HG03442 (cell line): ENCODE measurements around the gene SMIM7.
"Not testable (repeated sequence)": the region's sequence is repeated elsewhere in the genome, so short reads cannot be mapped to it uniquely, and the experiment has no call there.

Experiments
- ATAC-seq: cut with Tn5 transposase; IDR thresholded peaks from one replicate; pipeline ENCODE4 v1.9.1; 2021; ENCODE audit warnings: mild to moderate bottlenecking, moderate library complexity; ENCODE audit not compliant: unreplicated experiment

Gene SMIM7

DNA sequence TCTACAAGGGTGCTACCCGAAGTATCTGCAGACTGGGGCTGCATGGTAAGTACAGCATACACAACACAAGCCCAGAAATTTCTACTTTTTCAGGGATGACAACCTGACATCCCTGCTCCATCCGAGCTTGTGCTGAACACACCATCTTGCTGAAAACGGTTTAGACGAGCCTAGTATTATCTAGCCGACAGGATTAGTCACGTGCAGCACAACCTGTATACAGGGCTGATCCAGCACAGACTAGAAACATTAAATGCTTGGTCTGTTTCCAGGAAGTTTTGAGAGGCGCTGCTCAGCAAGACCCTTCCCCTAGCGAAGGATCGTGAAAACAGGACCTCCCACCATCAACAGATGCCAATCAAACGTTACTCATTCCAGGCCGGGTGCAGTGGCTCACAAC is 4.2 kb downstream of the SMIM7 start:
- no peak for ATAC-seq

DNA sequence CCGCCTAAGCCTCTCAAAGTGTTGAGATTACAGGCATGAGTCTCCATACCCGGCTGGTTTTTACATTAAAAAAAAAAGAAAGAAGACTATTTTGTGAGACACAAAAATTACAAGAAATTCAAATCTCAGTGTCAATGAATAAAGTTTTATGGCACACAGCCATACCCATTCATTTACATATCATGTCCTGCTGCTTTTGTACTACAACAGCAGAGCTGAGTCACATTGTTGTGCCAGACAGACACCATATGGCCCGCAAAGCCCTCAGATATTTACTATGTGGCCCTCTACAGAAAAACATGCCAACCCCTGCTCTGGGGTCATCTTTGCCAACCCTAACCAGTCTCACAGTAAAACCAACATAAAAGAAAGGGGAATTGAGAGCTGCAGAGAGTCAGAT is 5.3 kb downstream of the SMIM7 start:
- no peak for ATAC-seq

DNA sequence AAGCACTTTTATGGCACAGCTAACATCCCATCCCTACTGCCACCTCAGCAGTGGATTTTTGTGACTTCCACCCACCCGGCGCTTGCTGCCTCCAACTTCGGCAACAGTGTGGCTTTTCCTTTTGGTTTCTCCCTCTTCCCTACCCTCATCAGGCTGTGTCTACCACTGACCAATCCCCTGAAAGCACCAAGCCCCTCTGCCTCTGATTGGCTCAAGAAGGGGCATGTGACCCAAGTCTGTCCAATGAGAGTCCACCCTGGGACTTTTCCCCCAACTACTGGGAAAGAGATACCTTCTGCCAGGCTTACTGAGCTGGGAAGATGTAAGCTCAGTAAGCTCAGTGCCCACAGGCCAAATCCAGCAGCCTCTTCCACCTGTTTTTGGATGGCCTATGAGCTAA is 5.8 kb downstream of the SMIM7 start:
- no peak for ATAC-seq

DNA sequence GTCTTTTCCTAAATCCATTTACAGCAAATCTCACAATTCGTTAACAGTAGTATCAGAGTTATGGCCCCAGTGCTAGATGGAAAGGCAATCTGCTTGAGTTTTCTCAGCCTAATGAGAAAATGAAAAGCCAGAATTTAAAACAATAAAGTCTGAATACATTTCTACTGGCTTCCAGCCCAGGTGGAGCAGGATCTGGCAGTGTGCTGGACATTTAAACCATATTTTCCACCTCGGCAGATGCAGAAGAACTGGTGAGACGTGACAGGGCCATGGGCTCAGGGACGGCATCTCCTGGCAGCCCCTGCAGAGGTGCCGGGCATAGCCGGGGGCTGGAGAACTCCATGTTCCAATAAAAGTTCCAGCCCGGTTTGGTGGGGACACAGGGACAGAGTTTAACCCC is 7.1 kb downstream of the SMIM7 start:
- no peak for ATAC-seq

DNA sequence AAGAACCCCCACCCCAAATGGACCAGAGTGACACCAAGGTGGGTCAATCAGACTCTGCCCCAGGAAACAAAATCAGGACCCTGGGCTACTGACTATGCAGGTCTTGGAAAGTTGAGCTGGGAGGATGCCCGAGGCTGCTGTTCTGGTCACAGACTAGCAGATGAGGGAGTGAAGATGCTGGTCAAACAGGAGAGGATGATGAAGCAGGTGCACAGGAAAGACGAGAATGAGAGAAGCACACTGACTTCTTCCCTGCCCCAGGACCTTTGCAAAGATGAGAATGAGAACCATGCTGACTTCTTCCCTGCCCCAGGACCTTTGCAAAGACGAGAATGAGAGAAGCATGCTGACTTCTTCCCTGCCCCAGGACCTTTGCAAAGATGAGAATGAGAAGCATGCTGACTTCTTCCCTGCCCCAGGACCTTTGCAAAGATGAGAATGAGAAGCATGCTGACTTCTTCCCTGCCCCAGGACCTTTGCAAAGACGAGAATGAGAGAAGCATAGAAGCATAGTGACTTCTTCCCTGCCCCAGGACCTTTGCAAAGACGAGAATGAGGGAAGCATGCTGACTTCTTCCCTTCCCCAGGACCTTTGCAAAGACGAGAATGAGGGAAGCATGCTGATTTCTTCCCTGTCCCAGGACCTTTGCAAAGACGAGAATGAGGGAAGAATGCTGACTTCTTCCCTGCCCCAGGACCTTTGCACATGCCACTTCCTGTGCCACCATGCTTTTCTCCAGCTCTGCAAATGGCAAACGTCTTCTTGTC is 8.3 kb downstream of the SMIM7 start:
- not testable (repeated sequence) for ATAC-seq

DNA sequence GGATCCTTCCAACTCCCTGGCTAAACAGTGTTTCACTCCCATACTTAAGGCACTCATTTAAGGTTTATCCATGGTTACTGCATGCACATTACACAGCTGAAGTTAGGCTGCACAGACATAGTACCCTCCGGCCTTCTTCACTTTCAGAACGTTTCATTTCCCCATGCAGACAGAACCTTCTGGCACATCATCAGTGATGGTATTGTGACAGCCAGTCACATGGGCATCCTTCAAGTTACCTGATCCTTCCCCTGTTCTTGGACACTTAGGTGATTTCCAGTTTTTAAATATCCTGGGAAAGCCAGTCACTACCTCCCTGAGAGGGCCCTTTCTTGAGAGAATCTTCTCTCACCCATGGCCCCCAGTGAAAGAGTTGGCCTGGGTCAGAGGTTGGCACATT is 9.1 kb downstream of the SMIM7 start:
- no peak for ATAC-seq

DNA sequence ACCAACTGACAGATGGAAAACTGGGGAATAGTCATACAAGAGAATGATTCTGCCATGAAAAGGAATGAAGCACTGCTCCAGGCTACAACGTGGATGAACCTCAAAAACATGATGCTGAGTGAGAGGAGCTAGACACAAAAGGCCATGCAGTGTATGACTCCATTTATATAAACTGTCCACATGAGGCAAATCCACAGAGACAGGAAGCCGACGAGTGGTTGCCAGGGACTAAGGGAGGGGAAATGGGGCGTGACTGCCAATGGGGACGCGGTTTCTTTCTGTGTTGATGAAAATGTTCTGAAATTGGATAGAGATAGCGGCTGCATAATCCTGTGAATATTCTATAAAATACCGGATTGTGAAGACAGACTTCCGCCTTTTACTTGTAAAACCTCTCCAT is 10.2 kb downstream of the SMIM7 start:
- ATAC-seq, result no peak

DNA sequence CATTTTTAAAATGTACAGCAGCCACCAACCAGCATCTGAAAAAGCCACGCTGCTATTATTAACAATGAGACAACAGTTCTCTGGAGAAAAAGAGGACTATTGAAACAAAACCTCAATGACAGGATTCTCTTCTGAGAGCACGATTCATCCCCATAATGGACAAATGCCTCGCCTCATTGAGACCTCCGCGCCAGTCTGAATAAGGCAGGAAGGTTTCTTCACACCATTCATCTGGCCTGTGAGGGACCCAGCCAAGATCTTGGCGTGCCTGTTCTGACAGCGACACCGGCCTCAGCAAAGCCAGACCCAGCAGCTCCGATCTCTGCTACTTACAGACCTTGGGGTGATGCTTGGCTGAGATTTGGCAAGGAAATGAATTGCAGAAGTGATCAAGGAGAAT is 14.8 kb downstream of the SMIM7 start:
- ATAC-seq, result no peak

DNA sequence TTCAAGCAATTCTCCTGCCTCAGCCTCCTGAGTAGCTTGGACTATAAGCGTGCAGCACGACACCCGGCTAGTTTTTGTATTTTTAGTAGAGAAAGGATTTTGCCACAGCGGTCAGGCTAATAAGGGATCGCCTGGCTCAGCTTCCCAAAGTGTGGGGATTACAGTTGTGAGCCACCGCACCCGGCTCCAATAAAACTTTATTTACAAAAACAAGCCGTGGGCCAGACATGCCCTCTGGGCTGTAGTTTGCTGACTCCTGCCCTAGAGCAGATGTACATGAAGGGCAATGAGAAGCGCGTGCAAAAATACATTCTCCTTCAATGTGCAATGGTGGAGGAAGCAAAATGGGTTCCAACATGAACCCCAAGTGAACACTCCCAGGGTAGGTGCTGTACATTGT is 18.2 kb downstream of the SMIM7 start:
- ATAC-seq, result no peak

DNA sequence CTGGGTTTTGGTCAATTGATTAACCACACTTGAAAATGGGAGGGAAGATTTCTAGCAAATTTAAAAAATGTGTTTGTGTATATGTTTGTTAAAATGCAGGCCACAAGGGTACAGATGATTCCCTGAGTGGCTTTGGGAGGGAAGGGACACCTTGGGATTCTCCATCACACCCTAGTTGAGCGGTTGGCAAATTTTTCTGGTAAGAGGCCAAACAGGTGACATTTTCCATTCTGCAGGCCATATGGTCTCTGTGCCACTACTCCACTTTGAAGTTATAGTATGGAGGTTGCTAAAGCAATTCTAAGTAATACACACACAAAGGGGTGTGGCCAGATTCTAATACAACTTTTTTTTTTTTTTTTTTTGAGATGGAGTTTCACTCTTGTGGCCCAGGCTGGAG is 19.0 kb downstream of the SMIM7 start:
- ATAC-seq, result no peak

DNA sequence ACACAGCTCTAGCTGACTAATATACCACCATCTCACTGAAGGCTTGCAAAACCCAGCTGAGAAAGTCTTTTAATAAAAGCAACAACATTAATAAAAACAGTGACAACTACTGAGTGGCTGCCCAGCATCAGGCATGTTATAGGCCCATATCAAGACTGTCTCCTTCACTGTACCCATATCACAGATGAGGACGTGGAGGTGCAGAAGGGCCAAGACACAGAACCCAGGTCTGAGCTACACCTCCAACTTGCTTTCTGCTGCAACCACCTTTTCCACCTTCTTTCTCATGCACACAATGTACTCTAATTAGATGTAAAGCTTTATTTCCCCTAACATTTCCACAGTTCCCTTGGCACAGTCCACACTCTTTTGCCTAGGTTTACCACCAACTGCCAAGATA is 21.3 kb downstream of the SMIM7 start:
- ATAC-seq, result no peak

DNA sequence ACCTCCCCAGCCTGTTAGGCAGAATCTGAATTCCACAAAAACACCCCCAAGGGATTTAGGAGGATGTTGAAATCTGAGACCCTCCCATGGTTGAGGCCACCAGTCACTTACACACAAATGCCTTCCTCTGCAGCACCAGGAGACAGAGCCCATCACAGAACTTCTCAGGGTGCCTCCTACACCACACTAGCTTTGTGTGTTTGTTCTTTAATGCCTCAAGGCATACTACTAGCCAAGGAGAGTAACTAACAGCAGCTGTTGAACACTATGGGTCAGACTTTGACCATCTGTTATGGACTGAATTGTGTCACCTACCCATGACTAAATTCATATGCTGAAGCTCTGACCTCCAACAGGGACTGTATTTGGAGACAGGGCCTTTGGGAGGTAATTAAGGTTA is 22.4 kb downstream of the SMIM7 start:
- no peak for ATAC-seq

DNA sequence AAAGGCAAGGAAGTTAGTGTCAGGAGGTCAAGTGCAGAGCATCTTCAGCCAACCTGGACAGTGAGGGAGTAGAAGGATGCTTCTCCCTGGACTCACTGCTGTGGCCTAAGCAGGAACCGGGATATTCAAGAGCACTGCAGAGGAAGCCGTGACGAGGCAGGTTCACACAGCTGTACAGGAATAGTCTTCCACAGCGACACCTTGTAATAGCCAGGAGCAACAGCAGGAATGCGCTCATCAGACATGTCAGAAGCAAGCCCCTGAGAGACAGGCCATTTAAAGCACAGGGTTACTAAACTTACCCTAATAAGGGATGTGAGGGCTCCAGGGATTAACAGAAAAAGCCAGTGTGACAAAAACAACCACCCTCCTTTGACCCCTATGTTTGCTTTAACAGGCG is 28.5 kb downstream of the SMIM7 start:
- no peak for ATAC-seq

DNA sequence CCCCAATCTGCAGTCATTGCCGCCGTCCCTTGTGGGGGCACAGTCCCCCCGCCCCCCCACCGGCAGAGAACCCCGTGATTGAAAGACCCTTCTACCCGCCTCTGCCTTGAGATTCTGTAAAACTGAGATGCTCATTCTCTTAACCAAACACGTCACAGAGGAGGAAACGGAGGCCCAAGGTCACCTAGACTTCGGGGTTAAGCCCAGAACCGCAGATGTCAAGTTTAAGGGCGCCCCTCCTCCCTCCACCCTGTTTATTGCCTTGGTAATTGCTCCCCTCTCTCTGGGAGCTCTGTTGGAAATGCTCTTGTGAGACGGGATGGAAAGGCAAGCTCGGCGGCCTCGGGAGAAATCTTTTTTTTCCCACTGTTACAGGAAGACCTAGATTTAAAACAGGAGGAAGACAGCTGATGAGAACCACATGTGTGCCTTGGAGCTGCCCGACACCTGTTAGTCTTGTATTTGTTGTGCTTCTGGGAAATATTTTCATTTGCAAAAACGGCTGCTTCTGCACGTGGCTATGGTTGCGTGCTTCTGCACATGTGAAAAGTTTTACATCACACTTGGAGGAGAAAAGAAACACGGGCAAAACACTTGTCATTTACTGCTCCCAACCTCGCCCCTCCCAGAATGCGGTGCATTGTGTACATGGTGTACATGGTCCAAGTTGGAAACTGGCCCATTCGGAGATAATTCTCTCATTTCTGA is 30.8 kb downstream of the SMIM7 start:
- ATAC-seq, result no peak

DNA sequence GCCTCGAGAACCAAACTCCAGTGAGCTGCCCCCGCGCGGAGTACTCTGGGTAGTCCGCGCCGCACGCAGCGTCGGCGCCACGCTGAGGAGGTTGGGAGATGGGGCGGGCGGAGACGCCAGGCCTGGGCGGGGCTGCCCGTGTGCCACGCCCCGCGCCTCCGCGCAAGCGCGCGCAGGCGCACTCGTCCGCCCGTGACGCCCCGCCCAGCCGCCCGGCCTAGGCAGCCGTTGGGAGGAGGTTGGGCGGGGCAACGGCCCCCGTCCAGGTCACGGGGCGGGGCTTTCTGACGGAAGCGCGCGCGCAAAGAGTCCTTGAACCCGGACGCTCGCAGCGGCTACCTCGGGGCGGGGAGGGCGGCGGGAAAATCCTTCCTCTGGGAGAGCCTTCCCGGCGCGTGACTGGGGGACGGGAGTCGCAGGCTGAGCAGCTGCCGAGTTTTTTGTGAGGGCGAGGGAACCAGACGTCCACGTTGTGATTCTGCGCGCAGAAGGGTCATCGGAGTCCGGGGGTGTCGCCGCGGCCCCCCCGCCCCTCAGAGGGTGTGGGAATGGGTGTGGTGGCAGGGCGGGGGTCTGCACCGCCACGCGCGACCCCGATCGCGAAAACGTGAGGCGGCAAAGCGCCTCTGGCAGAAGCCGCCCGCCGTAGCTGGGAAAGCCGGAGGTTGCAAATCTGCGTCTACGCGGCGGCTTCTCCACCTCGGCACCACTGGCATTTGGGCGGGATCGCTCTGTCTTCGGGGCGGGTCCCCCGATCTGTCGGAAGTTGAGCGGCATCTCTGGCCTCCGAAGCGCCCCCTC is 31.6 kb downstream of the SMIM7 start, which contains the start of gene MED26:
TSS of gene MED26 (minus strand) at position 22 of the 801 bp plus-strand sequence. CDS start 261 bp downstream, outside the sequence.
- ATAC-seq, result peak; percentile 86

DNA sequence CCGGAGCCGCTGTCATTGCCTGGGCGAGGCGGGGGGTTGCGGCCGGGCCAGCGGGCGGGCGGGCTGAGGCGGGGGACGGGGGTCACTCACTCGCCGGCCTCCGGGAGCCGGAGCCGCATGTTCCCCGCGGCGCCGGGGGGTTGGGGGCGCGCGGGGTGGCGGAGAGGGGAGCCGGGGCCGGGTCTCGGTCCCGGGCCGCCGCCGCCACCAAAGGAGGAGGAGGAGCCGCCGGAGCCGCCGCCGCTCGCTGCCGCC is 32.1 kb downstream of the SMIM7 start:
- ATAC-seq, result peak; percentile 6

DNA sequence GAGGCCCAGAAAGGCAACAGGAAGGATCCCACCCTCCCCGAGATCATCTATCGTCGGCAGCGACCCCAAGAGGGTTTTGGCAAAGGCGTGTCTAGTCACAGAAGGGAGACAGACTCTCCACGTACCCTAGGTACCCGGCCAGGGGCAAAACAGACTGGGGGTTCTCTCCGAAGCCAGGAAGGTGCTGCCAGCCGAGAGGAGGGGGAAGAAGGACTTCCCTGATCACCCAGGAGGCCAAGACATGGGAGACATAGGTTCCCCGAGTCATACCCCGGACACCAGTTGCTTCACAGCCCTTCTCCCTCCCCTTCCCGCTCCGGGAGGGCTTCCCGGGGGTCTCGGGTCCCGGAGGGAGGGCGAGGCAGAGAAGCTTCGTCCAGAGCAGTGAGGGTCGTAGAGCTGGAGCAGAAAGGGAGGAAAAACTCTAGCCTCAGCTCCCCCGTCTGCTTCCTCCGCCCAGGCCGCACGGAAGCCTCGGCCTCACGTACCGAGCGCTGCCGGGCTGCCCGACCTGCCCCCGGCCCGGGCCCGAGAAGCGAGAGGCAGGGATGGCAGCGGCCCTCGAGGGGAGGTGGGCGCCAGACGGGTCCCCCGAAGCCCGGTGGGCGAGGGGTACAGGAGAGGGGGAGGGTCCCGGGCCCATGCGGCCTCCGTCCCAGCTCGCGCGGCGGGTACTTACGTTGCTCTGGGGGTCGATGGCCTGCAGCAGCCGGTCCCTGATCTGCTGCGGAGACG is 32.6 kb downstream of the SMIM7 start:
- ATAC-seq, result peak; percentile 3

DNA sequence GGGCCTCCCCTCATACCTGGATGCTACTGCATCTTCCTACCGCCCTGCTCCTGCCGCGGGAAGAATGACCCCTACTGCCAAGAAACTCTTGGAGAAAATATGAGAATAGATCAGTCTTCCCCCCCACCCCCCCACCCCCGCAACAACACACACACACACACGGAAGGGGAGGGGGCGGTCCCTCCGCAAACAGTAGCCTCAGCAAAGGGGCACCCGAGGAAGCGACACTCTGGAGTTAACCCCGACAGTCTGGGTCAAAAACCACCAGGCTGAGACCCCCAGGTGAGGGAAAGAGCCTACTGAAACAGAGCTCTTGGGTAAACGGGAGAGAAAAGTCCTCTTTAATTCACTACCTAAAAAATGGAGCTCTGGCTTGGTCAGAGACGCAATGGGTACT is 33.1 kb downstream of the SMIM7 start:
- ATAC-seq, result no peak

DNA sequence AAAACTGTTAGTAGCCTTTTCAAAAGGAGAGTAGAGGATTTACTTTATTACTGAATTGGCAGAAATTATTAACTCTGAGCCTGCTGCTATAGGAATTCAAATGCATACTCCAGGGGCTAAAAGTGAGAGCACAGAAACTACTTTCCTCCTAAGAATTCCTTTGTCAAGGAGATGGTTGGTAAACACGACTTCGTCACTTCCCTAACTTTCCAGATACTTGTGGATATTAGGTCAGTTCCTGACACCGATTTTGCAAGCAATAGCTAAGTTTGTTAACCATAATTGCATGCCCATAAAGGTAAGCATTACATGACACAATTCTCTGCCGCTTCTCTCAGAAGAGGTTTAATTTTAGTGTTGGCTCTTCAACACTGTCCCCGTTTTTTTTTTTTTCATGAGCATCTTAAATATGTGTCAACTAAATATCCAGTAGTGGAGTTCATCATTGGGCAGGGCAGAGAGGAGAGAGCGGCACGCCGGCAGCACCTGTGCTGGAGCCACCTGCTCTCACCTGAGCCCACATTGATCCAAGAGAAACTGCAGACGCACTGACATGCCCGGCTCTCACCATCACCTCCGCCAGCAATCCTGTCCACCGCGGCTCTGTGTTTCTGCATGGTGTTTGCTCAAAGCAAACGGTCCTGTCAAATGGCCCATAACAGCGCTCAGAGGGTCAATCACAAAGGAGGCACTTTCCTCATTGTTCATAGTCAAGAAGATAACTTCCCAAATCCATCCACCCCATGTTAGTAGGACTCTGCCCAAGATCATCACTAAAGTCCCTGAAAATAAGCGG is 34.6 kb downstream of the SMIM7 start:
- no peak for ATAC-seq

DNA sequence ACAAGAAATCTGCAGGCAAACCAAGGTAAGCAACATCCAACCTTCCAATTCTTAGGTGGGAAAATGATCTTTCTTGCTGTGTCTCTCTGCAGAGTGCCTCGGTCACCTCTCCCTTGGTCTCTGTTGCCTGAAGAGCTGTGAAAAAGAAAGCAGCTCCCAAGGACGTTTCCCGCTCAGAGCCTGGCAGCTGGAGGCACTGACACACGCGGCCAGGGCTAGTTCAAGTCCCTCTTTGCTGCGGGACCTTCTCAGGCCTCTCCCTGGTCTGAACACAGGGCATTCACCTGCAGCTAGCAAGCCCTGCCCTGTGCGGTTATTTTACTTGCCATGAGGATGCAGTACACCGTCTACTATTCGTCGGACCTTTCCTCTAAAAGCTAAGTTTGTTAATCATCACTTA is 35.7 kb downstream of the SMIM7 start:
- ATAC-seq, result no peak

DNA sequence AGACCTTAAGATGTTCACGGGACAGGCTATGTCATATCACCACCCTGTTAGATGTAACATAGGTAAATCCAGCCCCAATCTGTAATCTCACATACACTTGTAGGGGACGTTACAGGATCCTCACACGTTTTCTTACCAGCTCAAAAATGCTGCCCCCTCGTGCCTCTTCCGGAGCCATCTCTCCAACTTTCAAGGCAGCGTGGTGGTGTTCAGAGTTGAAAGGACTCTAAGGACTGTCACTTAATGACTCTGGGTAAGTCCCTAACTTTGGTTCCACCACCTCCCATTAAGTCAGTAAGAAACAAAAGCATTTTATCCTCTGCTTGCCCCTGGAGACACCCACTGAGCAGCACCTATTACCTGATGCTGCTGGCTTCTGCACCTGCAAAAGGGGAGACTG is 36.4 kb downstream of the SMIM7 start:
- ATAC-seq, result no peak
